ENCODE results near the gene RRAGD. TPM values are rescaled to one million over a fixed set of nuclear protein-coding genes. Genes with fewer than 3 reads are reported as not detected.

Gene RRAGD
- total RNA-seq, 1 donor from 2014 or later: 35.4 TPM

DNA sequence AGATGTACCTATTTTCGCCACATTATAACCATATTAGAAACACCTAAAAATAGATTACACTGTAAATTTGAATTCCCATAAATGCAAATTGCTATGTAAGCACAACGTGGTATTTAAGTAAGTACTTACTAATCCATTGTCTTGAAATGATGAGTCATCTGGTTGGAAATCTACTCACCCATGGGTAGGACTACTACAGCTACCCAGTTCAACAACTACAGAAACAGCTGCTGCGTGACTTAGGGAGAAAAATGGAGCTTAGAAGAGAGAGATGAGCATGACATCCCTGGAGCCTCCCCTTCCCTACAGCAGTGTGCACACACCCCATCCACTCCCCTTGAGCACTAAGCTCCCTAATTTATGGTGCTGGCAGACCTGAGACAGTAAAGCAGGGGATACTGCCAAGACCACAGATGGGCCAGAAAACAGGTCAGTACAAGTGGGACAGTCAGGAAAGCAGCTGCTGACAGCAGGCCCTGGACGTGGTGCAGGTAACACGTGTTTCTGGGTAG, 26.9 kb downstream of the RRAGD start:
- H3K4me3 ChIP-seq (ENCODE audit: low read depth, low read length): no peak overlapping the region
- no peaks in the 10 kb centered on the region for H3K27me3 ChIP-seq (ENCODE audit: control insufficient read depth, insufficient read depth, low read length)
- DNase-seq (ENCODE audit: low read depth): peak; percentile 54
- TF ChIP-seq, protein P1, sequence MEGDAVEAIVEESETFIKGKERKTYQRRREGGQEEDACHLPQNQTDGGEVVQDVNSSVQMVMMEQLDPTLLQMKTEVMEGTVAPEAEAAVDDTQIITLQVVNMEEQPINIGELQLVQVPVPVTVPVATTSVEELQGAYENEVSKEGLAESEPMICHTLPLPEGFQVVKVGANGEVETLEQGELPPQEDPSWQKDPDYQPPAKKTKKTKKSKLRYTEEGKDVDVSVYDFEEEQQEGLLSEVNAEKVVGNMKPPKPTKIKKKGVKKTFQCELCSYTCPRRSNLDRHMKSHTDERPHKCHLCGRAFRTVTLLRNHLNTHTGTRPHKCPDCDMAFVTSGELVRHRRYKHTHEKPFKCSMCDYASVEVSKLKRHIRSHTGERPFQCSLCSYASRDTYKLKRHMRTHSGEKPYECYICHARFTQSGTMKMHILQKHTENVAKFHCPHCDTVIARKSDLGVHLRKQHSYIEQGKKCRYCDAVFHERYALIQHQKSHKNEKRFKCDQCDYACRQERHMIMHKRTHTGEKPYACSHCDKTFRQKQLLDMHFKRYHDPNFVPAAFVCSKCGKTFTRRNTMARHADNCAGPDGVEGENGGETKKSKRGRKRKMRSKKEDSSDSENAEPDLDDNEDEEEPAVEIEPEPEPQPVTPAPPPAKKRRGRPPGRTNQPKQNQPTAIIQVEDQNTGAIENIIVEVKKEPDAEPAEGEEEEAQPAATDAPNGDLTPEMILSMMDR (IDR thresholded peaks at IDR 0.05; ENCODE audit: insufficient read depth, low read length, poor library complexity, severe bottlenecking): no peak
- H3K36me3 ChIP-seq (ENCODE audit: control insufficient read depth, insufficient read depth, low read length): no peaks in the 10 kb centered on the region

DNA sequence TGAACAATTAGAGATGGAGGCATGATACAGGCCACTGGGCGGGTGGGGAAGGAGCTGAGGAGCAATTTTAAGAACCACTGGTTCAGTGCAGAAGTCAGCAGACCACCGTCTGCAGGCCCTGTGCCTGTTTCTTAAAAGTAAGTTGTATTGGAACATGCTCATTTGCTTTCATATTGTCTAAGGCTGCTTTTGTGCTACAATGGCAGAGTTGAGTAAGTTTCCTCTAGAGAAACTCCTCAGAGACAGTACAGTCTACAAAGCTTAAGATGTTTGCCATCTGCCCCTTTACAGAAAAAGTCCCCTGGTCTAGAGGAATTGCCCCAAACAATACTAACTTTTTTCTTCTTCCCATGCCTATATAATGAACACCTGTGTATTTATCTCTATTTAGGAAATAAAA, 31.0 kb downstream of the RRAGD start:
- Histone ChIP-seq H3K27me3 (ENCODE audit: control insufficient read depth, insufficient read depth, low read length) (no peaks in the 10 kb centered on the region), H3K4me3 (ENCODE audit: low read depth, low read length) (no peak overlapping the region), H3K36me3 (ENCODE audit: control insufficient read depth, insufficient read depth, low read length) (no peaks in the 10 kb centered on the region)
- DNase-seq (ENCODE audit: low read depth): no peak
- TF ChIP-seq, protein P1 (IDR thresholded peaks at IDR 0.05; ENCODE audit: insufficient read depth, low read length, poor library complexity, severe bottlenecking): no peak

GRCh38 chr6:89379281-89379680, 32.8 kb downstream of the RRAGD start:
- TF ChIP-seq, protein P1 (IDR thresholded peaks at IDR 0.05; ENCODE audit: insufficient read depth, low read length, poor library complexity, severe bottlenecking): no peak
- Histone ChIP-seq H3K27me3 (ENCODE audit: control insufficient read depth, insufficient read depth, low read length) (no peaks in the 10 kb centered on the region), H3K36me3 (ENCODE audit: control insufficient read depth, insufficient read depth, low read length) (no peaks in the 10 kb centered on the region), H3K4me3 (ENCODE audit: low read depth, low read length) (no peak overlapping the region)
- DNase-seq (ENCODE audit: low read depth): no peak

DNA sequence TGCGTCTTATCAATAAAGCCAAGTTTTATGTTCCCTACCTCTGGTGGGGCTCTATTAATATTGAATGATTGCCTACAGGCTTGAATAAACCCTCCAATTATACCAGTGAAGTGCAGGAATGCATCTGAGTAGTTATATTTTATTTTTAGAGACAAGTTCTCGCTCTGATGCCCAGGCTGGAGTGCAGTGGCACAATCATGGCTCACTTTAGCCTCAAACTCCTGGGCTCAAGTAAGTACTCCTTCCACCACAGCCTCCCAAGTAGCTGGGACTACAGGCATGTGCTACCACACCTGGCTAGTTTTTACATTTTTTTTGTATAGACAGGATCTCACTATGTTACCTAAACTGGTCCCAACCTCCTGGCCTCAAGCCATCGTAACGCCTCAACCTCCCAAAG, 33.4 kb downstream of the RRAGD start:
- no peaks in the 10 kb centered on the region for H3K27me3 ChIP-seq (ENCODE audit: control insufficient read depth, insufficient read depth, low read length)
- TF ChIP-seq, protein P1 (IDR thresholded peaks at IDR 0.05; ENCODE audit: insufficient read depth, low read length, poor library complexity, severe bottlenecking): no peak
- H3K4me3 ChIP-seq (ENCODE audit: low read depth, low read length): no peak overlapping the region
- H3K36me3 ChIP-seq (ENCODE audit: control insufficient read depth, insufficient read depth, low read length): no peaks in the 10 kb centered on the region
- DNase-seq (ENCODE audit: low read depth): no peak

- no peaks in the 10 kb centered on the region for H3K27me3 ChIP-seq (ENCODE audit: control insufficient read depth, insufficient read depth, low read length)
- no peak overlapping the region for H3K4me3 ChIP-seq (ENCODE audit: low read depth, low read length)
- TF ChIP-seq, protein P1 (IDR thresholded peaks at IDR 0.05; ENCODE audit: insufficient read depth, low read length, poor library complexity, severe bottlenecking): peak; percentile 68
- no peaks in the 10 kb centered on the region for H3K36me3 ChIP-seq (ENCODE audit: control insufficient read depth, insufficient read depth, low read length)
- DNase-seq (ENCODE audit: low read depth): peak; percentile 78
Observed at GRCh38 chr6:89375427-89376267, 36.4 kb downstream of the RRAGD start.
